ENCODE results near the gene TBC1D3G.
"Not testable (repeated sequence)": the region's sequence is repeated elsewhere in the genome, so short reads cannot be mapped to it uniquely, and the experiment has no call there.

TBC1D3G gene

DNA sequence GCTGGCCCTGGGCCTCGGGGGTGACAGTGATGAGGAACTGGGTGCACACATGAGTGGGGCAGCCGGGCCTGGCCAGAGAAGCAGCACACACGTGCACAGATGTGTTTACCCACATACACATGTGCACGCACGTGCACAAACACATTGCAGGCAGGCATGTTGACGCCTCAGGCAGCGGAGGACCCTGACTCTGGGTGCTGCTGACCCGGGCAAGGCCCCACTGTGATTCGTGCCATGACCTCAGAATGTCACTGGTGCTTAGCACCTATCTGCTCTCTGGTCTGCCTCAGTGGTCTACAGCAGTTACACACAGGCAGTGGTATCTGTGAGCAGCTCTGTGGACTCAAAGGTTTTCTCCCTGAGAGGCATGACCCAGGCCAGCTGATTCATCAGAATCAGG, at the start of gene TBC1D3G:
Gene TBC1D3G (plus strand): TSS at position 301 of the 400 bp plus-strand sequence. CDS start 1,528 bp downstream, outside the sequence.
- DNase-seq = not testable (repeated sequence)

DNA sequence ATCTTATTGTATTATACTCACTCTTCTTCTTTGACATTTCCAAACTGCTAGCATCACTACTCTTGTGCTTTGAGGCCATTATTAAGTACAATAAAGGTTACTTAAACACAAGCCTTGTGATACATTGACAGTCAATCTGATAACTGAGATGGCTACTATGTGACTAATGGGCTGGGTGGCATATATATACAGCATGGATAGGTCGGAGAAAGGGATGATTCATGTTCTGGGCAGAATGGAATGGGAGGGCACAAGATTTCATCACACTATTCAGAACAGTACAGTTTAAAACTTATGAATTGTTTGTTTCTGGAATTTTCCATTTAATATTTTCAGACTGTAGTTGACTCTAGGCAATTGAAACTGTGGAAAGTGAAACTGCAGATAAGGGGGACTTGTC, 40.4 kb upstream of the TBC1D3G start:
- not testable (repeated sequence) for DNase-seq

DNA sequence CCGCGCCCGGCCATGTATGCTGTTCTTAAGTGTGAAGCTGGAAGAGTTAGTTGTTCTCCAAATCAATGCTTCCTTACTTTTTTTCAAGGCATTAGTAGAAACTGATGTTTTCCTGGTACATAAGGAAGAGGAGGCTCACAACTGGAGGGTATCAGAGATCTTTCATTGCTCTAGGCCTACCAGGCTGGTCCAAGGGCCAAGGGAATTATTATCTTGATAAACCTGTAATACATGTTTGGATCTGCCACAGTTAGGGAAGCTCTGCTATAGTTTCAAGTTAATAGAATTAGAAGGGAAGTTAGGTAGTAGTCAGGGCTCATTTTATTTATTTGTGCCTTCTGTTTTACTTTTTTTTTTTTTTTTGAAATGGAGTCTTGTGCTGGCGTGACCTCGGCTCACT, 39.5 kb upstream of the TBC1D3G start:
- not testable (repeated sequence) for DNase-seq

DNA sequence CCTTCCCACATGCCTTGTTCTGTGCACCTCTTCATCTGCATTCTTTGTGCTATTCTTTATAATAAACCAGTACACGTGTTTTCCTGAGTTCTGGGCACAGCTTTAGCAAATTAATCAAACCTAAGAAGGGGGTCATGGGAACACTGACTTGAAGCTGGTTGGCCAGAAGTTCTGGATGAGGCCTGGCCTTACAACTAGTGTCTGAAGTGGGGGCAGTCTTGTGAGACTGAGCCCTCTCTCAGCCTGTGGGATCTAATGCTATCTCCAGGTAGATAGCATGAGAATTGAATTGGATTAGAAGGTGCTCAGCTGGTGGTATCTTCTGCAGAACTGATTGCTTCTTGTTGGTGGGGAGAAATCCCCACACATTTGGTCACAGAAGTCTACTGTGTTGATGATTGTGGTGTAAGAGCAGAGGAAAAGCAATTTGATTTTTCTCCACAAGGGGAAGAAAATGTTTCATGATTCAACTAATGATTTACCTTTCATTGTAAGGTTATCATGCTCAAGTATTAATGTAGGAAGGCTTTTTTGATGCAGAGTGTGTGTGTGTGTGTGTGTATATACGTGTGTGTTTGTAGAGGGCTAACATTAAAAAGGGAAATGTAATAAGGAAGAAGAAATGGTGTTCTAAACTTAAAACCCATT, 33.6 kb upstream of the TBC1D3G start:
- not testable (repeated sequence) for DNase-seq

DNA sequence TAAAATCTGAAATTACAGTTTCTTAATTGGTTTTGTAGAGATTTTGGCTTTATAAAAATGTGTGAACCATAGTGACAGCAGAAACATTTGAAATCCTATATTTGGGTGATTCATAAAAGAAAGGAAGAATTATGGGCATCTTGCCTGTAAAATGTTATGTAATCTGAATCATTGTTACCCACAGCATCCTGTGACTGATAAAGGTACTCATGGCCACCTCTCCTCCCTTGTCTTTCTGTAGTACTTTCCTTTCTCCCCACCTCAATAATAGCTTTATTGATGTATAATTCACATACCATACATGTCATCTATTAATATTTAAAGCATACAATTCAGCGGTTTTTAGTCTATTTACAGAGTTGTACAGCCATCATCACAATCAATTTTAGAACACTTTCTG, 28.5 kb upstream of the TBC1D3G start:
- not testable (repeated sequence) for DNase-seq

DNA sequence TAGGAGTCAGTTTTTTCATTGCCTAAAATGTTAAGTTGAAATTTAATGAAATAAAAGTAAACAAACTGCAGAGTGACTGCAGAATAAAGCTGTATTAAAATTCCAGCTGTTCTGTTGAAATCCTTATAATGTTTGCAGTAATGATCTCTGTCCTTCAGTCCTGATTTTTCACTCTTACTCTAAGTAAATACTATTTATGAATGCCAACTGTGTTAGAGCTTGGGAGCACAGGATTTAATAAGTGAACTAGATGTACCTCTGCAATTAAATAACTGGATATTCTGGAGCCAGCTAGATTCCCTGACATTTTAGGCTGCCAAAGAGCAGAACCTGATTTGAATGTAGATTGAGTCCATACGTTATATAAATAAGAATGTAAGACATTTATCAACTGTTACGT, 7.9 kb upstream of the TBC1D3G start:
- DNase-seq = not testable (repeated sequence)

DNA sequence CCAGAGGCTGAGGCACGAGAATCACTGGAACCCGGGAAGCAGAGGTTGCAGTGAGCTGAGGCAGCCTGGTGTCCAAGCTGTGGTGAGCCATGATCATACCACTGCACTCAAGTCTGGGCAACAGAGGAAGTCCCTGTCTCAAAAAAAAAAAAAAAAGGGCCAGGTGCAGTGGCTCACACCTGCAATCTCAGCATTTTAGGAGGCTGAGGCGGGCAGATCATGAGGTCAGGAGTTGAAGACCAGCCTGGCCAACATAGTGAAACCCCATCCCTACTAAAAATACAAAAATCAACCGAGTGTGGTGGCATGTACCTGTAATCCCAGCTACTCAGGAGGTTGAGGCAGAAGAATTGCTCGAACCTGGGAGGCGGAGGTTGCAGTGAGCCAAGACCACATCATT, 38.8 kb downstream of the TBC1D3G start:
- DNase-seq = not testable (repeated sequence)

DNA sequence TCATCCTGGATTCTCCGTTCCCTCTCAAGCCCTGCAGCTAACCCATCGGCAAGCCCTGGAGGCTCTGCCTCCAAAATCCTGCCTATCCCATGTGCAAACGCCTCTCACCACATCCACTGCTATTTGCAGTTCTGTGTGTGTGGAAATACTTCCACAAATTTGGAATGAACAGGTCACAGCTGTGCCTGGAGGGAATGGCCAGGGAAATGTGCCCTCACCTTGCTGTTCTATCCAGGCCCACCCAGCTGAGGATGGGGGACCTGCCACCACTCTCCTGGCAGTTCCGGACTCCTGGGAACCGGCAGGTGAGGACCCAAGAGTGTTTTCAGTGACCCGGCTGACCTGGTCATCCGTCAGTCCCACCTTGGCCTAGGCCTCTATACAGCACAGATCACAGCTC, 52.3 kb downstream of the TBC1D3G start:
- DNase-seq = not testable (repeated sequence)
